Hypothalamus (tissue), 51 donors: ENCODE results near the gene HERC5.
"Not testable (repeated sequence)": the region's sequence is repeated elsewhere in the genome, so short reads cannot be mapped to it uniquely, and the experiment has no call there.

Experiments
- DNase-seq, 51 donors: peaks; one replicate each; lab custom pipeline; 2025; lab: John Stamatoyannopoulos, UW

The HERC5 gene

DNA sequence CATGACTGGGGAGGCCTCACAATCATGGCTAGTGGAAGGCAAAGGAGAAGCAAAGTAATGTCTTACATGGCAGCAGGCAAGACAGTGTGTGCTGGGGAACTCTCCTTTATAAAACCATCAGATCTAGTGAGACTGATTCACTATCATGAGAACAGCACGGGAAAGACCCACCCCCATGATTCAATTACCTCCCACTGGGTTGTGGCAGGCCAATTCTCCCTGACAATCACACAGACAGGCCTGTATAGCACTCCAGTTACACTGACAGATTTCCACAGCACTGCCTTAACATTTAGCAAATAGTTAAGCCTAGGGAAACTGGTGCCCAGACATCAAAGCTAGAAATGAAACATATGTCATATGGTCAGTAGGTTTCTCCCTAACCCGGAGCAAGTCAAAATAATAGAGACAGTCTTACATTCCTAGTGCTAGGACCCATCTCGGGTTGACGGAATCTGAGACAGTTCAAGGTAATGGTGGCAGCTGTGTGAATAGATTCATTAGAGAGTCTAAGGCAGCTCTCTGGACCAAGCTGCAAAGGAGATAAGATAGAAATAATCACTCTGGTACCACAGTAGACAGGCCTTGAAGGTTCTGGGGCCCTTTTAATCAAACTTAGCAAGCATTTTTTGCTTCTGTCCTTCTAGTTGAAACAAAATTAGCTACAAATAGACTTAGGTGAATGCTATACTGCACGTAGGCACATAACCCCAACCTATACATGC is 9.4 kb upstream of the HERC5 start:
- no peak for DNase-seq

DNA sequence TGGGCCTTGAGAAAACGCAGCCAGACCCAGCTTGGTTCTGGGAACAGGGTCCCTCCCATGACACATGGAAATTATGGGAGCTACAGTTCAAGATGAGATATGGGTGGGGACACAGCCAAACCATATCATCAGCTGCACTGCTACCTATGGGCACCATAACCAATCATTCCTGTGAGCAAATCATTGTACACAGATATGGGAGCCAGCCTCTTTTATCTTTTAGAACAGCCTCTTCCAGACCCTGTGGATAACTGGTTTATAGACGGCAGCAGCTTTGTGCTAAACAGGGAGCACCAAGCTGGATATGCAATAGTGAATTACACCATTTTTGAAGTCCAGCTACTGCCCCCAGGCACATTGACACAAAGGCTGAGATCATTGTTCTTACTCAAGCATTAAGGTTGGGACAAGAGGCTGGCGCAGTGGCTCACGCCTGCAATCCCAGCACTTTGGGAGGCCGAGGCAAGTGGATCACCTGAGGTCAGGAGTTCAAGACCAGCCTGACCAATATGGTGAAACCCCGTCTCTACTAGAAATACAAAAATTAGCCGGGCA is 8.6 kb upstream of the HERC5 start:
- not testable (repeated sequence) for DNase-seq

DNA sequence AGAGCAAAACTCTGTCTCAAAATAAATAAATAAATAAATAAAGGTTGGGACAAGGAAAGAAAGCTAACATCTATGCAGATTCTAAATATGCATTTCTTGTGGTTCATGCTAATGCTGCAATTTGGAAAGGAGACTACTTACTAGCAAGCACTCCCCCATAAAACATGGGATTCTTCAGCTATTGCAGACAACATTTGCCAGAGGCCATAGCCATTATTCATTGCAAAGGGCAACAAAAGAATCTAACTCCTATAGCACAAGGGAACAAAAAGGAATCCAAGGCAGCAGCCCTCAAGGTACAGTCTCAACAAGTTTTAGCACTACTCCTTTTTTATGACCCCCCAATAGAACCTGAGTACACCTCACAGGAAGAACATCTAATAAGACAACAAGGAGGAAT is 8.0 kb upstream of the HERC5 start:
- DNase-seq = no peak

DNA sequence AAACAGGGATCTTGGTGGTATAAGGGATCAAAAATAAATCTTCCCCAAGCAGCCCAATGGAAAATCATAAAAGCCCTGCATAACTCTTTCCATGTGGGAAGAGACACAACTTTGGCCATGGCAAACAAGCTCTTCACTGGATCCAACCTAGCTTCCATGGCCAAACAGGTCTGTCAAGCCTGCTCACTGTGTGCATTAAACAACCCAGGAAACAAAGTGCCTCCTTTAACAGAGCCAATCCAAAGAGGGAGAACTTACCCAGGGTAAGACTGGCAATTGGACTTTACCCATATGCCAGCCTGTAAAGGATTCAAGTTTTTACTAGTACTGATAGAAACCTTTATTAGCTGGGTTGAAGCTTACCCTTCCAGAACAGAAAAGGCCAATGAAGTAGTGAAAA is 7.6 kb upstream of the HERC5 start:
- no peak for DNase-seq

DNA sequence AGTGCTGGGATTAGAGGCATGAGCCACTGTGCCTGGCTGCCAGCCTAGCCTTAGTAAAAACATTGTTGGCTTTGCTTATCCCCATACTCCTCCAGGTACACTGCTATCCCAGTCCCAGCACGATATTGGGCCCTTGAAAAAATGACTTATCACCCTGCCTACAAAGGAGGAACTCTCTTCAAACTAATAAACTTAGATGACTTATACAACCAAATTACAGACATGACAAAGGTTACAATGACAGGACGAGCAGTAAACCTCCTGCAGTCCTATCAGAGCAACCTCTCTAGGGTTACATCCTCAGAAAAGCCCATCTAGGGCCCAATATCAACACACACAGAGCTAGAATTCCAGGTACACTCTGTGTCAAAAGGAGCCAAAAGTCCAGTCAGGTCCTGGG is 5.7 kb upstream of the HERC5 start:
- no peak for DNase-seq

DNA sequence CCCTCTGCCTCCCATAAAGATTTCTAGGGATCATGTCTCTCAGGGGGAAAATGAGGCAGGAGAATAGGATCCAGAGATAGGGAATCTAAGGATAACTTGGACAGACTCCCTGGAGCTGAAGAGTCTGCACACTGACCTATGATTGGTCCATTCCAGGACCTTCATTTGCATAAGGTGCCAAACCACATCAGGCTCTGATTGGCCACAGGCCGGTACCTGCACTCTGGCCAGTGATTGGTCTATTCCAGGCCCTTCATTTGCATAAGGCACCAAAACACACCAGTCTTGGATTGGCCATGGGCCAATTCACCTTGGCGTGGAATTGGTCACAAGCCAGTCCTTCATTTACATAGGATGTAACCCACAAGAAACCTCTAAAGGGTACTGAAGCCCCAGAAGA is 4.0 kb upstream of the HERC5 start:
- DNase-seq = no peak

DNA sequence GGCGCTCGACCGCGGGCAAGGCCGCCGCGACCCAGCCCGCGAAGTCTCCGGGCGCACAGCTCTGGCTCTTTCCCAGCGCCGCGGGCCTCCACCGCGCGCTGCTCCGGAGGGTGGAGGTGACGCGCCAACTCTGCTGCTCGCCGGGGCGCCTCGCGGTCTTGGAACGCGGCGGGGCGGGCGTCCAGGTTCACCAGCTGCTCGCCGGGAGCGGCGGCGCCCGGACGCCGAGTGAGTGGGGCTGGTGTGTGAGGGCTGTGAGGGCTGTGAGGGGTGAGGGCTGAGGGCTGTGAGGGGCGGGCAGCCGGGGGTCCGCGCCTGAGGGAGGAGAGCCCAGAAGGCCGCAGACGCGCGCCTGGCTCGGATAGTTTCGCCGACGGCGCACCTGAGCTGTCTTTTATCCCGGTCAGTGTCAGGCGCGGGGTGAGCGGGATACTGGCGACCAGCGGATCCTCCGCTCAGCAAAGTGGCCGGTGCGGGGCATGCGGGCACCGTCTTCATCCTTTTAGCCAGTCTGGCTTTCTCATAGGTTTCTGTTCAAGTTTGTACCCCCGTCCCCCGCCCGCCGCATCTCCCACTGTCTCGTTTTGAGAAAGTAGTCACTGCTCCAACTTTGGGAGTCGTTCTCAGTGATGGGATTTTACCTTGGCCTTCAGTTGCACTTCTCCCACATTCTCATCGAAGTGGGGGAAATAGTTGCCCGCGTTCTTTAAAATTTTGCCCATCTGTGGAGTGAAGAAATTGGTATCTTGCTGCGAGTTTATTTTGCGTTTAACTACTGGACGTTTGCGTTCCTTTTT is 586 bp downstream of the HERC5 start:
- DNase-seq = peak in 33 of 51 donors; percentile 7 to 65 (median 34)

DNA sequence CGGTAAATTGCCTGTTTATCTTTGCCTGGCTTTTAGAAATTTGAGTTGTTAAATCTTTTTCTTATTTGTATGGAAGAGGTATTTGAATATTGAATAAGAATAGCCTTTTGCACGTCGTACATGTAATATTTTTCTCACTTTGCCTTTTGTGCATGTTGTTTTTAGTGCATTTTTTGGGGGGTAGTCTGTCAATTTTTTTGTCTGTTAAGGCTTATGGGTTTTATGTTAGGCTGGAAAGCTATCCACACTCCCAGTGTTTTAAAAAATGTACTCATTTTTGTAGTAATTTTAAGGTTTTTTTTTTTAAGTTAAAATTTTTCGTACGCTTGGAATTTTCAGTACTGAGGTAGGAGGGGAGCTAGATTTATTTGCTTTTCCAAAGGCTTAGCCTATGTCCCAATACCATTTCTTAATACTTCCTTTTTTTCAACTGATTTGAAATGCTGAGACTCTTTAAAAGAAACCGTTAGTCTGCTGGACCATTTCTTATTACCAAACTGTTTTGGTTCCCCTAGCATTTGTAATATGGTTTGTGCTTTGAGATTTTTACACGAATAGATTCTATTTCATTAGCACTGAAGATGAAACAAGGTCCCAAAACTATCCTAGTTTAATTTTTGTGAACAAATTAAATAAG is 1.3 kb downstream of the HERC5 start:
- DNase-seq = peak in 1 of 51 donors; percentile 38

DNA sequence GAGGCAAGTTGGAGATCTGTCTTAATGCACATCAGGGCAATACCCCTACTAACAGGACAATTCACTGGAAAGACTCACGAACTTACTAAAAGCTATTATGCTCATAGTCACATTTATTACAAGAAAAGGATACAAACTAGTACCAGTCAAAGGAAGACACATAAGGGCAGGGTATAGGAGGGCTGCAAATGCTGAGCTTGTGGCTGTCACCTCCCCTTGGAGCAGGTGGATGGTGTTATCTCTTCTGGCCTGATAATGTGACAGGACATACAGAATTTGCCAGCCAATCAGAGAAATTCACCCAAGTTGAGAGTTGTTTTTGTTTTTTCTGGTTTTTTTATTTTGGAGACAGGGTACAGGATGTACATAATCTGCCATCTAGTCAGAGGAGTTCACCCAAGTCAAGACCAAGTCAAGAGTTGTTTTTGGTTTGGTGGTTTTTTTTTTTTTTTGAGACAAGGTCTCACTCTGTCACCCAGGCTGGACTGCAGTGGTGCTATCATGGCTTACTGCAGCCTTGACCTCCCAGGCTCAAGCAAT is 8.8 kb downstream of the HERC5 start:
- DNase-seq = no peak

DNA sequence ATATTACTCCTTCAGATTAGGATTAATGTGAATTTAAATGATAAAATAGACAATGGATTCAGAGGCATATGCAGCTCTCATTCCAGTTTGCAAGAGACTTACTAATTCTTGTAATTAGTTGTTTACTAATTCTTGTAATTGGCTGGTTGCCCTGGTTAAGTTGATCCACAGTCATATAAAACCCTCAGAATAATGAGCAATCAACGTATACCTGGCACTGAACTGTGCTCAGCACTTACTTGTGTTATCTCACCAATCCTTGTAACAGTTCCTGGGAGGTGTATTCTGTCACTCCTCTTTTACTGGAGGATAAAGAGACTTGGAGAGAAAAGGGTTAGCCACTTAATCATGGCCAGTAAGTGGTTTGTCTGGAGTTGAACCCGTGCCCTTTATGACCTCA is 10.5 kb downstream of the HERC5 start:
- DNase-seq = no peak

DNA sequence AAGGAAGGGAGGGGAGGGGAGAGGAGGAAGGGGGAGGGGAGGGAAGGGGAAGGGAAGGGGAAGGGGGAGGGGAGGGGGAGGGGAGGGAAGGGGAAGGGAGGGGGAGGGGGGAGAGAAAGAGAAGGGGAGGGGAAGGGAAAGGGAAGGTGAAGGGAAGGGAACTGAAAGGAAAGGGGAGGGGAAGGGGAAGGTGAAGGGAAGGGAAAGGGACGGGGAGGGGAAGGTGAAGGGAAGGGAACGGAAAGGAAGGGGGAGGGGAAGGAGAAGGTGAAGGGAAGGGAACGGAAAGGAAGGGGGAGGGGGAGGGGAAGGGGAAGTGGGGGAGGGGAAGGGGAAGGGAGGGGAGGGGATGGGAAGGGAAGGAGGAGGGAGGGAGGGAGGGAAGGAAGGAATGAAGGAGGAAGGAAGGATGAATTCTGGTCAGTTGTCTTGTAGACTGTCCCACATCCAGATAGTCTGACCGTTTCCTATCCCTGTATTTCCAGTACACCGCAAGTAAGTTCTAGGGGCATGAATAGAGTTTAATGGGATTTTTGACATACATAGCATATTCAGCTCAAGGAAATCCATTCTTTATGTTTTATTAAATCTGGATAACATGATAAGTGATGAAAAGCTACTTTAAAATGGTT is 20.4 kb downstream of the HERC5 start:
- no peak for DNase-seq

DNA sequence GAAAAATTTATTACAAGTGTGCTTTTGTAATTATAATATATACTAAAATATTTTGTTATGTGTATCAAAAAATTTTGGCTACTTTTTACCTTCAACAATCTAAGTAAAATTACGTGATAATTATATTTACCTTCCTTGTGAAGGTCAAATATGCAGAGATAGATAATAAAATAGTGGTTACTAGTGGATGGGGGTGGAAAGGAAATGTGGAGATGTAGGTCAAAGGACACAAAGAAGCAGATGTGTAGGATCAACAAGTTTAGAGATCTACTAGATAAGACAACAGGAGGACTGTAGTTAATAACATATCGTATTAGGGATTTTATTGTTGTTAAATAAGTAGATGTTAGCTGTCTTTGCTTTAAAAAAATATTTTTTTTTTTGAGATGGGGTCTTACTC is 21.3 kb downstream of the HERC5 start:
- no peak for DNase-seq

DNA sequence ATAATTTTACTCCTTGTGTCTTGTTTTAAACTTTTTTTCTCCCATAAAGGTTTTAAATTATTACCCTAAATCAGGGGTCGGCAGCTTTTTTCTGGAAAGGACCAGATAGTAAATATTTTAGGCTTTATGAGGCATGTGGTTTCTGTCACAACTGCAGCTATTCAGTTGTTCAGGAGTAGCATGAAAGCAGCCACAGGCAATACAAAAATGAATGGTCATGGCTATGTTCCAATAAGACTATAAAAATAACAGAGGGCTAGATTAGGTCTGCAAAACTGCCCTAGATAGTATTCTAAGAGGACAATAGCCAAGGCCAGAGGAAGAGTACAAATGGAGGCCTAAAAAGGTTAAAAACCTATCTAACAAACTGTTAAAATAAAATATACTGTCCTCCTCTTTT is 24.6 kb downstream of the HERC5 start:
- no peak for DNase-seq

DNA sequence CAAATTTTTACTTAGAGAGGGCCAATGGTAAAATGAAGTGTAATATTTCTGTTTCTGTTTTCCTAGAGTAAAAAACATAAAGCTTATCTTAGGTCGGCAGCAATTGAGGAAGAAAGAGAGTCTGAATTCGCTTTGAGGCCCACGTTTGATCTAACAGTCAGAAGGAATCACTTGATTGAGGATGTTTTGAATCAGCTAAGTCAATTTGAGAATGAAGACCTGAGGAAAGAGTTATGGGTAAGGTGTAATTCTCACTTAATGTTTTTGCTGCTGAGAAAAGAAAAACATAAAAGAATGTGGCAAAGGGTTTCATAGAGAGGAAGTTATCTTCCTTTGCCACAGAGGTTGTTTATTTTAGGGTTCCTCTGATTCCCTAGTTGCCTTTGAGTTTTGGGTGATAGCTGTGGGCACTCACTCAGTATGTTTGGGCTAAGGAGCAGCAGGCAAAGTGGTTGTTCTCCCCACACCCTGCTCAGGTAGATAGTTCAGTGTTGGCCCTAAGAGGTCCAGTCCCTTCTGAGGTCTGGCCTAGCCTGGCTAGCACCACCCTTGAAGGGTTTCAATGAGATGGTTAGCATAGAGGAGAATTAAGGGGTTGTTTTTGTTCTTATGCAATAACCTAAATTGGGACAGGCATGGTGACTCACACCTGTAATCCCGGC is 32.3 kb downstream of the HERC5 start:
- DNase-seq = no peak

DNA sequence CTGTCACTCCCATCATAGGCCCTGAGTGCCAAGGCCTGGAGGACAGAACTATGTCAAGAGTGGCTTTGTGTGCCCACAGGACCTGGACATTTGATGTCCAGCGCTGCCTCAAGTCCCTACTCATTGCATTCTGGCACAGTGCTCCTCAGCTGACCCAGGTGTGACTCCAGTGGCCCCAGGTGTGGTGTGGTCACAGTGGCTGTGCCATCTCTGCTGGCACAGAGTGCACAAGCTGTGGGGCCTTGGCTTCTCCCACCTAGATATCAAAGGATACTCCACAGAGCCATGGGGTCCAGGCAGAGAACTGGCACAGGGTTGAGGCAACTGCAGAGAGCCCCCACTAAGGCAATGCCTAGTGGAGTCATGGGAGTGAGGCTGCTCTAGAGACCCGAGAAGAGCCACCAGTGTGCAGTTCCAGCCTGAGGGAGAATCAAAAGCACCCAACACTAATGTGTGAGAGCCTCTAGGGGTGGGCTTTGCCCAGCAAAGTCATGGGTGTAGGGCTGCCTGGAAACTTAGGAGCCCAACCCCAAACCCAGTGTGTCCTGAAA is 41.0 kb downstream of the HERC5 start:
- DNase-seq = no peak

DNA sequence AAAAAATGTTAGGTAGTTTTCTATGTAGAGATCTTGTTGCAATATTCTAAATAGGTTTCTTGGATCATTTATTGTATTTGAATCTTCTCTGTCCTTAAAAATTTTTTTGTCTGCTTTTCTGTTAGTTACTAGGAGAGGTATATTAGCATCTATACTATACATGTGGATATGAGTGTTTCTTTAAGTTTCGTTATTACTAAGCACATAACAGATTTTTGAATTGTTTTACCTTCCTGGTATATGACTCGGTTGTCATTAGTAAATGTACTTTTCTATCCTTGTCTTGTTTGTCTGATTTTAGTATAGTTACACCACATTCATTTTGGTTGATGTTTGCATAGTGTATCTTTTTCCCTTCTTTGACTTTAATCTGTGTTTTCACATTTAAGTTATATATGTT is 46.4 kb downstream of the HERC5 start:
- DNase-seq = no peak

DNA sequence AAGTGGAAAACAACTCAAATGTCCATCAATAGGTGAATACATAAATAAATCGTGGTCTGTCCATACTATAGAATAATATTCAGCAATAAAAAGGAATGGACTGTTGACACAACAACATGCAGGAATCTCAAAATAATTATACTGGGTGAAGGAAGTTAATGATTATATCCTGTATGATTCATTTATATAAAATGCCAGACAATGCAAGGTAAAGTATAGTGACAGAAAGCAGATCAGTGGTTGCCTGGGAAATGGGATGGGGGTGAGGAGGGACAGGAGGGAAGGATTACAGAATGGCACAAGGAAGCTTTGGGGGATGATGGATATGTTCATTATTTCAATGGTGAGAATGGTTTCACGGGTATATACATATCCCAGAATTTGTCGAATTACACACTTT is 54.3 kb downstream of the HERC5 start:
- DNase-seq = no peak

DNA sequence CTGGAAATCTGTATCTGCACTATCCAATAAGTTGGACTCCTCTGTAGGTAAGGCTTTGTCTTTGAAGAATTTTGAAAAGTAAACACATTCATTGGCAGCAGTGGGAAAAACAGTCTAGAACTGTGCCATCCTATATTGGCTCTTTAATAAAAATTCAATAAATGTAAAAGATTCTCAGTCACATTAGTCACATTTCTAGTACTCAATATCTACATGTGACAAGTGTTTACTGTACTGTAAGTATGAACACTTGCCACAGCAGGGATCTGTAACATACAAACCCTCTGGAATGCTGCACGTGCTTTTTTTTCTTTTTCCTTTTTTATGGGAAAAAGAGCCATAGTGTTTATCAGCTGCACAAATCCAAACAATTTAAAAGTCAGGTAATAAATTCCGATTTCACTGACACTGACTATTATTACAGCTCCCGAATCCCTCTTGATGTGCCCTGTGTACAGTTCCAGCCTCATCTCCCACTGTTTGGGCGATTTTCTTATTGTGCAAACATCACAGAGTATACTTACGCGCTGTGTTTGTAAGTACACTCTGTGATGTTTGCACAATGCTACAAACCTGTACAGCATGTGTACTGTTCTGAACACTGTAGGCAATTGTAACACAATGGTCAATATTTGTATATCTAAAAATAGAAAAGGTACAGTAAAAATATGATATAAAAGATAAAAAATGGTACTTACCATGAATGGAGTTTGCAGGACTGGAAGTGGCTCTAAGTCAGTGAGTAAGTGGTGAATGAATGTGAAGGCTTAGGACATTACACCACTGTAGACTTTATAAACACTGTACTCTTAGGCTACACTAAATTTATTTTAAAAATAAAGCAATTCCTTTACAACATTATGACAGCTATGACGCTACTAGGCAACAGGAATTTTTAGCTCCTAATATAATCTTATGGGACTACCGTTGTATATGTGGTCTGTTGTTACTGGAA is 57.9 kb downstream of the HERC5 start:
- no peak for DNase-seq

DNA sequence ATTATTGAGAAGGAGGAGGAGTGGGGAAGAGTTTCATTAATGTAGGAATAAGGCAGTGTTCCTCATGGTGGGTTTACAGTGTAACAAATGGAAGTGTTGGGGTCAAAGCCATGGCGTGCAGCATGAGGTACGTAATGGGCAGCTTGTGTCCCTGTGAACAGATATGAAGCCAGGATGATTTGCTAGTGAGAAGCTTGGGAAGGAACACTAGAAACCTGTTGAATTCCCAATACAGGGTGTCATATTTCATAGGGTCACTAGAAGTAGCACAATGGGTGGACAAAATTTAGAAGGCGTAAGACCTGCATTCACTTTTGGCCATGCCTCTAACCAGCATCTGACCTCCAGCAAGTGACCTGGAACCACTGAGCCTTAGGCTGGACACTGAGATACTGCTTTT is 59.8 kb downstream of the HERC5 start:
- no peak for DNase-seq
